H9 (cell line): ENCODE data around the gene ZHX3. TPM values are rescaled to one million over a fixed set of nuclear protein-coding genes. Genes with fewer than 3 reads are reported as not detected.

Source experiments
- DNase-seq: peaks from one replicate; pipeline ENCODE4 v3.0.0-alpha.2; 2017
- H2AFZ ChIP-seq: one replicate; pipeline ENCODE4 v1.6.1; 2013; ENCODE audit warnings: mild to moderate bottlenecking, low read length, control low read depth, moderate library complexity
- H2AK5ac ChIP-seq: 2 replicates; pipeline ENCODE4 v1.6.1; 2013; ENCODE audit warnings: low read length, control low read depth, mixed read lengths; ENCODE audit not compliant: insufficient read length
- H2BK120ac ChIP-seq: one replicate; pipeline ENCODE4 v1.6.1; 2013; ENCODE audit warnings: low read depth, mild to moderate bottlenecking, low read length, control low read depth, inconsistent platforms; ENCODE audit not compliant: poor library complexity, severe bottlenecking
- H2BK12ac ChIP-seq: 2 replicates; pipeline ENCODE4 v1.6.1; 2013; ENCODE audit warnings: low read length, control low read depth, mixed read lengths, low read depth; ENCODE audit not compliant: insufficient read length
- H2BK15ac ChIP-seq: 2 replicates; pipeline ENCODE4 v1.6.1; 2013; ENCODE audit warnings: low read depth, low read length, control low read depth
- H2BK20ac ChIP-seq: one replicate; pipeline ENCODE4 v1.6.1; 2013; ENCODE audit warnings: low read depth, mild to moderate bottlenecking, low read length, control low read depth, inconsistent platforms; ENCODE audit not compliant: poor library complexity, severe bottlenecking
- H2BK5ac ChIP-seq: 2 replicates; pipeline ENCODE4 v1.6.1; 2013; ENCODE audit warnings: low read length, control low read depth, mixed read lengths; ENCODE audit not compliant: insufficient read length
- H3K14ac ChIP-seq: 2 replicates; pipeline ENCODE4 v1.6.1; 2013; ENCODE audit warnings: low read length, control low read depth; ENCODE audit not compliant: insufficient read depth
- H3K18ac ChIP-seq: 2 replicates; pipeline ENCODE4 v1.6.1; 2013; ENCODE audit warnings: low read depth, mild to moderate bottlenecking, mixed read lengths, low read length, control low read depth; ENCODE audit not compliant: insufficient read length
- H3K23ac ChIP-seq: 2 replicates; pipeline ENCODE4 v1.6.1; 2013; ENCODE audit warnings: low read length, control low read depth, mixed read lengths, low read depth; ENCODE audit not compliant: insufficient read length
- H3K23me2 ChIP-seq: 2 replicates; pipeline ENCODE4 v1.6.1; 2013; ENCODE audit warnings: low read depth, mild to moderate bottlenecking, mixed read lengths, low read length, control low read depth; ENCODE audit not compliant: insufficient read length, poor library complexity, severe bottlenecking
- H3K27ac ChIP-seq: 2 replicates; pipeline ENCODE4 v1.5.1; 2013; ENCODE audit warnings: low read length, control low read depth, mixed read lengths, low read depth; ENCODE audit not compliant: insufficient read length
- H3K27me3 ChIP-seq: 2 replicates; pipeline ENCODE4 v1.6.1; 2013; ENCODE audit warnings: low read length, control low read depth, inconsistent platforms; ENCODE audit not compliant: insufficient read depth
- H3K4ac ChIP-seq: 2 replicates; pipeline ENCODE4 v1.6.1; 2013; ENCODE audit warnings: low read depth, mild to moderate bottlenecking, control low read depth, inconsistent platforms, low read length, moderate library complexity
- H3K4me1 ChIP-seq: 2 replicates; pipeline ENCODE4 v1.6.1; 2013; ENCODE audit warnings: low read length, control low read depth, inconsistent platforms; ENCODE audit not compliant: insufficient read depth
- H3K4me2 ChIP-seq: 2 replicates; pipeline ENCODE4 v1.6.1; 2013; ENCODE audit warnings: low read length, control low read depth, mixed read lengths; ENCODE audit not compliant: insufficient read length, insufficient read depth
- H3K56ac ChIP-seq: 2 replicates; pipeline ENCODE4 v1.6.1; 2013; ENCODE audit warnings: low read depth, mild to moderate bottlenecking, mixed read lengths, low read length, control low read depth; ENCODE audit not compliant: insufficient read length
- H3K79me1 ChIP-seq: 2 replicates; pipeline ENCODE4 v1.6.1; 2013; ENCODE audit warnings: low read depth, mild to moderate bottlenecking, moderate library complexity, low read length, control low read depth, inconsistent platforms; ENCODE audit not compliant: insufficient read depth, poor library complexity, severe bottlenecking
- H3K79me2 ChIP-seq: 2 replicates; pipeline ENCODE4 v1.6.1; 2013; ENCODE audit warnings: low read length, control low read depth, inconsistent platforms; ENCODE audit not compliant: insufficient read depth
- H3K9ac ChIP-seq: 2 replicates; pipeline ENCODE4 v1.6.1; 2013; ENCODE audit warnings: low read length, control low read depth, mixed read lengths; ENCODE audit not compliant: insufficient read length; ENCODE audit errors: extremely low read depth
- H3K9me3 ChIP-seq: one replicate; pipeline ENCODE4 v1.6.1; 2013; ENCODE audit warnings: low read depth, low read length, inconsistent platforms; ENCODE audit not compliant: control insufficient read depth
- H3T11ph ChIP-seq: one replicate; pipeline ENCODE4 v1.6.1; 2013; ENCODE audit warnings: mild to moderate bottlenecking, low read length, control low read depth, inconsistent platforms
- H4K20me1 ChIP-seq: one replicate; pipeline ENCODE4 v1.6.1; 2013; ENCODE audit not compliant: control insufficient read depth, insufficient read length, insufficient read depth
- H4K5ac ChIP-seq: 2 replicates; pipeline ENCODE4 v1.6.1; 2013; ENCODE audit warnings: low read depth, mild to moderate bottlenecking, mixed read lengths, low read length, control low read depth; ENCODE audit not compliant: insufficient read length
- H4K8ac ChIP-seq: replicated peaks from 2 replicates; pipeline ENCODE4 v1.6.1; 2013; ENCODE audit warnings: low read length, control low read depth, mixed read lengths, low read depth; ENCODE audit not compliant: insufficient read length
- H4K91ac ChIP-seq: 2 replicates; pipeline ENCODE4 v1.6.1; 2013; ENCODE audit warnings: low read depth, mild to moderate bottlenecking, moderate library complexity, mixed read lengths, low read length, control low read depth; ENCODE audit not compliant: insufficient read length
- H3K27ac Mint-ChIP-seq, 3 experiments: 2 replicates in 2 of 3; 3 replicates in 1 of 3; pipeline ENCODE4 v1.8.0; 2020 to 2021; ENCODE audit warnings: mixed read lengths in 3 of 3, mild to moderate bottlenecking in 1 of 3, moderate library complexity in 1 of 3
- H3K27me3 Mint-ChIP-seq: 2 replicates; pipeline ENCODE4 v1.8.0; 2021; ENCODE audit warnings: low read depth, mild to moderate bottlenecking, moderate library complexity, mixed read lengths
- H3K36me3 Mint-ChIP-seq, 3 experiments: 2 replicates in 2 of 3; 3 replicates in 1 of 3; pipeline ENCODE4 v1.8.0; 2020 to 2021; ENCODE audit warnings: low read depth in 3 of 3, mixed read lengths in 3 of 3; ENCODE audit not compliant: insufficient read depth in 1 of 3
- H3K4me1 Mint-ChIP-seq, 2 experiments: 2 replicates each; pipeline ENCODE4 v1.8.0; 2020; ENCODE audit warnings: mixed read lengths in 2 of 2
- H3K4me3 Mint-ChIP-seq, 2 experiments: 2 replicates in 1 of 2; 3 replicates in 1 of 2; pipeline ENCODE4 v1.8.0; 2020 to 2021; ENCODE audit warnings: mild to moderate bottlenecking in 2 of 2, mixed read lengths in 2 of 2, moderate library complexity in 1 of 2
- H3K9me3 Mint-ChIP-seq, 2 experiments: 2 replicates in 1 of 2; 3 replicates in 1 of 2; pipeline ENCODE4 v1.8.0; 2020; ENCODE audit warnings: mild to moderate bottlenecking in 2 of 2, mixed read lengths in 2 of 2, moderate library complexity in 1 of 2
- CTCF ChIP-seq: fragments of 200-600 bp; sonication (generic); conservative IDR thresholded peaks from 3 replicates; pipeline ENCODE4 v1.8.0; 2021; ENCODE audit warnings: antibody characterized with exemption, mild to moderate bottlenecking
- WGBS: extraction: QIAGEN DNeasy Blood & Tissue Kit; methylation state at CpG from one replicate; pipeline ENCODE4 v1.1.7; 2013; ENCODE audit warnings: missing lambda C conversion rate, low lambda C conversion rate, mixed read lengths; ENCODE audit not compliant: insufficient read length; ENCODE audit errors: extremely low coverage; 5-methylcytosine and 5-hydroxymethylcytosine counted together
- total RNA-seq: library from RNA; stranded (reverse); gene quantifications from 2 replicates; pipeline ENCODE4 v1.2.1, GENCODE V29; 2021

The ZHX3 gene
- total RNA-seq, 1 experiment from 2014 or later, result 4.4 TPM

- H4K5ac ChIP-seq, result no peak overlapping the region
- H3K56ac ChIP-seq, result no peak overlapping the region
- no peak overlapping the region for H3K23ac ChIP-seq
- H3K4me3 Mint-ChIP-seq, result no peak overlapping the region
- H3K4me1 Mint-ChIP-seq, result peaks cover 5 to 10% of the 10 kb centered on the region in 2 experiments; a peak in 3 of 4 replicates
- H2BK5ac ChIP-seq, result no peak overlapping the region
- no peaks in the 10 kb centered on the region for H3K9me3 Mint-ChIP-seq
- H3K4ac ChIP-seq, result no peak overlapping the region
- no peaks in the 10 kb centered on the region for H3K9me3 ChIP-seq
- no peak overlapping the region for H2AFZ ChIP-seq
- no peak overlapping the region for H3K27ac ChIP-seq
- no peak overlapping the region for H2BK15ac ChIP-seq
- no peak overlapping the region for H3T11ph ChIP-seq
- no peak for TF ChIP-seq CTCF
- no peak overlapping the region for H3K9ac ChIP-seq
- no peaks in the 10 kb centered on the region for H3K27me3 Mint-ChIP-seq
- no peak overlapping the region for H3K4me2 ChIP-seq
- H2BK20ac ChIP-seq, result no peak overlapping the region
- H3K18ac ChIP-seq, result no peak overlapping the region
- H4K91ac ChIP-seq, result no peak overlapping the region
- no CpG with 5 or more reads among the region's 13 CpGs for WGBS
- no peaks in the 10 kb centered on the region for H4K20me1 ChIP-seq
- H2BK12ac ChIP-seq, result no peak overlapping the region
- H4K8ac ChIP-seq, result no peak overlapping the region
- no peak overlapping the region for H3K14ac ChIP-seq
- H3K79me1 ChIP-seq, result no peaks in the 10 kb centered on the region
- H3K4me1 ChIP-seq, result no peaks in the 10 kb centered on the region
- DNase-seq, result no peak
- H2AK5ac ChIP-seq, result no peak overlapping the region
- H2BK120ac ChIP-seq, result no peak overlapping the region
- H3K79me2 ChIP-seq, result no peaks in the 10 kb centered on the region
- peak overlapping the region in 2 of 3 experiments; percentile 61 to 68; a peak in 1 of 7 replicates for H3K27ac Mint-ChIP-seq
- H3K27me3 ChIP-seq, result no peaks in the 10 kb centered on the region
- H3K23me2 ChIP-seq, result no peaks in the 10 kb centered on the region
- H3K36me3 Mint-ChIP-seq, result no peaks in the 10 kb centered on the region
Observed at GRCh38 chr20:41347523-41348429, 30.2 kb upstream of the ZHX3 start.
